ENCODE results near the gene SMAD3. TPM values are rescaled to one million over a fixed set of nuclear protein-coding genes. Genes with fewer than 3 reads are reported as not detected.

The SMAD3 gene
- total RNA-seq, 1 donor: 96.3 TPM

DNA sequence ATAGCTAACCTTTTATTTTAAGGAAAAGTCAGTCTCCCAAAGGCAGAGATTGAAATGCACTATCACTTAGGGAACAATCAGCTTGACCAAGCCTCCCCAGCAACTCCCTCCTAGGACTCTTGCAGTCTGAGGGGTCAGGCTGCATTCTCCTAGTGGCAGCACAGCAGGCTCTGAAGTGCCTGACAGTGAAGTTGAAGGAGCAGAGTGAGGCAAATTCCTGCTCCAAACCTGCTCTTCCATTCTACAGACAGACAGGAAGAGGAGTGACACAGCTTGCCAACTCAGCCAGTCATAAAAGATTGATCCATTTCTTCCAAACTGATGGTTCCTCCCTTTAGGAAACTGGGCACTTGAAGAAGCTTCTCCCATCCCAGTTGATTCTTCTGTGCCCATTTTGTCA lies 43.9 kb upstream of the SMAD3 start:
- DNase-seq (ENCODE audit: low read depth): no peak
- no peak overlapping the region for H3K4me3 ChIP-seq (ENCODE audit: low read depth, low read length)
- TF ChIP-seq, protein P1, sequence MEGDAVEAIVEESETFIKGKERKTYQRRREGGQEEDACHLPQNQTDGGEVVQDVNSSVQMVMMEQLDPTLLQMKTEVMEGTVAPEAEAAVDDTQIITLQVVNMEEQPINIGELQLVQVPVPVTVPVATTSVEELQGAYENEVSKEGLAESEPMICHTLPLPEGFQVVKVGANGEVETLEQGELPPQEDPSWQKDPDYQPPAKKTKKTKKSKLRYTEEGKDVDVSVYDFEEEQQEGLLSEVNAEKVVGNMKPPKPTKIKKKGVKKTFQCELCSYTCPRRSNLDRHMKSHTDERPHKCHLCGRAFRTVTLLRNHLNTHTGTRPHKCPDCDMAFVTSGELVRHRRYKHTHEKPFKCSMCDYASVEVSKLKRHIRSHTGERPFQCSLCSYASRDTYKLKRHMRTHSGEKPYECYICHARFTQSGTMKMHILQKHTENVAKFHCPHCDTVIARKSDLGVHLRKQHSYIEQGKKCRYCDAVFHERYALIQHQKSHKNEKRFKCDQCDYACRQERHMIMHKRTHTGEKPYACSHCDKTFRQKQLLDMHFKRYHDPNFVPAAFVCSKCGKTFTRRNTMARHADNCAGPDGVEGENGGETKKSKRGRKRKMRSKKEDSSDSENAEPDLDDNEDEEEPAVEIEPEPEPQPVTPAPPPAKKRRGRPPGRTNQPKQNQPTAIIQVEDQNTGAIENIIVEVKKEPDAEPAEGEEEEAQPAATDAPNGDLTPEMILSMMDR (IDR thresholded peaks at IDR 0.05; ENCODE audit: insufficient read depth, low read length): no peak

DNA sequence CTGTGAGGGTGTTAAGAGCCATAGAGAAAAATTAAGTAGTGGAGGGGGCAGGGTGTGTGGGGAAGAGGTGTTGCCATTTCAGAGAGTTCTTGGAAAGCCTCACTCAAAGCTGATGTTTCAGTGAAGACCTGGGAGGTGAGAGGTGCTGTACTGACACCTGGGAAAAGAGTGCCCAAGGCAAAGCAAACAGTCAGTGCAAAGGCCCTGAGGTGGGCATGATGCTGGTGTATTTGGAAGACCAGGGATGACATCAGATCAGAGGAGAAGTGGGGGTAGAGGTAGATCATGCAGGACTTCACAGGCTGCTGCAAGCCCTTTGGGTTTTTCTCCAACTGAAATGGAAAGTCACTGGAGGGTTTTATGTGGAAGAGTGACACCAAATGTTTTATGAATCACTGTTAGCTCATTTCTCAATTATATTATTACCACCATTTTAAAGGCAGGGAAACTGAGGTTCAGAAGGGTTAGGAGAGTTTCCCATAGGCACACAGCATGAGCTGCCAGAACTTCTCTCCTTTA lies 42.8 kb upstream of the SMAD3 start:
- DNase-seq (ENCODE audit: low read depth): no peak
- TF ChIP-seq, protein P1 (IDR thresholded peaks at IDR 0.05; ENCODE audit: insufficient read depth, low read length): no peak
- no peak overlapping the region for H3K4me3 ChIP-seq (ENCODE audit: low read depth, low read length)

DNA sequence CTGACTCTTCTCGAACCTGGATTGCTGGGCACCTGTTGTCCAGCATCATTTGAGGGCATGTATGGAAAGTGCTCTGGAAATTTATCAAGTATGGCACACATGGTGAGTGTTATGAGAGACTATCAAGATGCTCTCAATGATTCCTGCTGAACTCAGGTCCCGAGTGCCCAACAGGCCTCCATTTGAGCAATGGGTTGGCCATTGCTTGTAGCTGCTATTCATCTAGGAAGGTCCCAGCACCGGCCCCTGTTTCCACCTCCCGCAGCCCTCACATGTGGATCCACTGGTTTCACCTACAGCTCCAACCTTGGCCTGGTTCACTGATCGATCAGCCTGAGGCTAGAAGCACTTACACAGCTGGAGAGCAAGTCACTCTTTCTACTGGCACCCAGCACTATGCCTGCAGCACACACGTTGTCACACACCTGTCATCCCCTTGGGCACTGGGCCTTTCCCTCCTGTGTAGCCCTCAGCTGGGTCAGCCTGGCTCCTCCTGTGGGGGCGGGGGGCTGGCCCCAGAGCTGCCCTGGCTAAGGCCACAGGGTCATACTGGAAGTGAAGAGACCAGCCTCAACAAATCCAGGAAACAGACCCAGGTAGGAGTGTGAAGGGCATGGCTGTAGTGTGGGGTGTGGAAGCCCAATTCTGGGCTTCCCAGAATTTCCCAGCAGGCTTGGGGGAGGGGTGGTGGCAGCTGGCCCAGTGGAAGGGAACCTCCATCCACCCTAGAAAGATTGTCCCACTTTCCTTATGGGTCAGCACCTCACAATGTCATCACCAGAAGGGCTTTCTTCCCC lies 41.7 kb upstream of the SMAD3 start:
- H3K4me3 ChIP-seq (ENCODE audit: low read depth, low read length): no peak overlapping the region
- TF ChIP-seq, protein P1 (IDR thresholded peaks at IDR 0.05; ENCODE audit: insufficient read depth, low read length): no peak
- no peak for DNase-seq (ENCODE audit: low read depth)

DNA sequence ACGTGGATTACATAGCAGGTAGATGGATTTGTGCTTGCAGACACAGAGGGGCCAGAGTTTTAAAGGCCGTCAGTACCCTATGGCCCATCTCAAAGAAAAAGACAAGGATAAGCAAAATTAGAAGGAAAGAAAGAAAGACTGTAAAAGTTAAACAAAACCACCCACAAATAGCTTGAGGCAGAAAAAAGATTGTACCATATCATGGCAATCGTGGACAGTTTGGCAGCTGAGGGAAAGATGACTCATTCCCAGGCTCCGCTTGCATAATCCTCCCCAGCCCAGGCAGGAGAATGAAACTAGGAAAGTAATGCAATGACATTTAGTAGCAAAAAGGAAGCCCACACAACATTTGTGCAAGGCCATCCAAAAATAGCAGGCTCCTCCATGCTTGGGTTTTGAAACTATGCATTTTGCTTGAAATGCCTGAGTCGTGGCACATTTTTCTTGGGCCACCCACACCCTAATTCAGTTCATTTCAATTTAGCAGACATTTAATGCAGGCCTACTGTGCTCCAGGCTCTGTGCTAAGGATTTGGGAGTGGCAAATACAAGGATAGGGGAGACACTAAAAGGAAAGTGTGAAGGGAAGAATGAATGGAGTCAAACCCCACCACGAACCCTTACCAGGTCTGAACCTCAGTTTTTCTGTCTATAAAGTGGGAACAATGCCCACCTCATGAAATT lies 40.9 kb upstream of the SMAD3 start:
- DNase-seq (ENCODE audit: low read depth): peak; percentile 99
- TF ChIP-seq, protein P1 (IDR thresholded peaks at IDR 0.05; ENCODE audit: insufficient read depth, low read length): no peak
- no peak overlapping the region for H3K4me3 ChIP-seq (ENCODE audit: low read depth, low read length)

DNA sequence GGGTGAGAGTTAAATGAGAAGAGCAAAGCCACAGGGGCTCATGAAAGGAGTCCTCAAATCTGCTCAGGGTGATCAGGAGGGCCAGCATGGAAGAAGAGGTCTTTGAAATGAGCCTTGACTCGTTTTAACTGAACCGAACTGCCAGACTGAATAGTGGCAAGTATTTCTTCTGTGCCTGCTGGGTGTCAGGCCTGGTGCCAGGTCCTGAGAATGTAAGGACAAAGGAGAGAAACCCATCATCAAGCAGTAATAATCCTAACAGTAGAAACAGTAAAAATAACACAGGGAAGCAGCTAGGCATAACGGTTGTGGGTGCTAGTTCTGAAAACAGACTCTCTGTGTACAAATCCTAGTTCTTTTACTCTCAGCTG lies 40.4 kb upstream of the SMAD3 start:
- no peak for DNase-seq (ENCODE audit: low read depth)
- H3K4me3 ChIP-seq (ENCODE audit: low read depth, low read length): no peak overlapping the region
- TF ChIP-seq, protein P1 (IDR thresholded peaks at IDR 0.05; ENCODE audit: insufficient read depth, low read length): no peak

DNA sequence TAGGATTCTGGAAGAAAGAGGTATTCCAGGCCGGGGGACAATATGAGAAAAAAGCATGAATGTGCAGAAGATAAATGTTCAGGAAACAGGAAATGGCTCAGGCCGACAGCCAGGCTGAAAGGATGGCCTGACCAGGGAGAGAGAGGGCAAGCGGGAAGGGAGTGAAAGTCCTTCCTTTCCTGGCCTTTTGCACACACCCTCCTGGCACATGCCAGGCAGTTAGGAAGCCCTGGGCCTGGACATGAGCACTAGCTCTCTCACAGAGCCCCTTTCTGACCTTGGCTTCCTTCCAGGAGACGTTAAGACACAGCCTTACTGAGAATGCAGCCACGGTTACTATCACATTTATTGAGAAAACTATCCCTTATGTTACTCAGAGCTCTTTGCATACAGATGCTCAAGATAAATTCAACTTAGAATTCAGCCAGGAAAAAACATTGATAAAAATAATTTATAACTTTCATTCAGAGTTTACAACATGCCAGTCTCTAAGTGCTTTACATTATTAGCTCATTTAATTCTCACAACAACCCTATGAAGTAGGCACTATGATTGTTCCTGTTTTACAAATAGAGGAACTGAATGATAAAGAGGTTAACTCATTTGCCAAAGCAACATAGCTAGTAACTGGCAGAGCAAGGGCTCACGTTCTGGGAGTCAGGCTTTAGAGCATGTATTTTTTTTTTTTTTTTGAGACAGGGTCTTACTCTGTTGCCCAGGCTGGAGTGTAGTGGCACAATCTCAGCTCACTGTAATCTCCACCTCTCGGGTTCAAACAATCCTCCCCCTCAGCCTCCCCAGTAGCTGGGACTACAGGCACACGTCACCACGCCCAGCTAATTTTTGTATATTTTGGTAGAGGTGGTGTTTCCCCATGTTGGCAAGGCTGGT lies 39.4 kb upstream of the SMAD3 start:
- DNase-seq (ENCODE audit: low read depth): peak; percentile 90
- H3K4me3 ChIP-seq (ENCODE audit: low read depth, low read length): peak overlapping the region; percentile 13
- TF ChIP-seq, protein P1 (IDR thresholded peaks at IDR 0.05; ENCODE audit: insufficient read depth, low read length): no peak
